NCI-H128 (cell line): ENCODE data around the gene KRT6A.
"Not testable (repeated sequence)": the region's sequence is repeated elsewhere in the genome, so short reads cannot be mapped to it uniquely, and the experiment has no call there.

Source experiments
- DNase-seq: peaks from one replicate; lab custom pipeline; 2025; ENCODE audit not compliant: unreplicated experiment; lab: John Stamatoyannopoulos, UW

KRT6A gene

DNA sequence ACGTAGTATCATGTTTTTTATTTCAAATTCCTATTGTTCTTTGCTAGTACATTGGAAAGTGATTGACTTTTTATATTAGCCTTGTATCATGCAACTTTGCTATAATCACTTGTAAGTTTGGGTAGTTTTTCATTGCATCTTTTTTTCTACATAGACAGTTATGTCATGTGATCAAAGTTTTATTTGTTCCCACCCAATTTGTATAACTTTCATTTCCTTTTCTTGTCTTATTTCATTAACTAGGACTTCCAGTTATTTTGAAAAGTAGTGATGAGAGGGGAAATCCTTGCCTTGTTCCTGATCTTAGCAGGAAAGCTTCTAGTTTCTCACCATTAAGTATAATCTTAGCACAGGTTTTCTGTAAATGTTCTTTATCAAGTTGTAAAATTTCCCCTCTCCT is 9.8 kb upstream of the KRT6A start:
- DNase-seq, result no peak

DNA sequence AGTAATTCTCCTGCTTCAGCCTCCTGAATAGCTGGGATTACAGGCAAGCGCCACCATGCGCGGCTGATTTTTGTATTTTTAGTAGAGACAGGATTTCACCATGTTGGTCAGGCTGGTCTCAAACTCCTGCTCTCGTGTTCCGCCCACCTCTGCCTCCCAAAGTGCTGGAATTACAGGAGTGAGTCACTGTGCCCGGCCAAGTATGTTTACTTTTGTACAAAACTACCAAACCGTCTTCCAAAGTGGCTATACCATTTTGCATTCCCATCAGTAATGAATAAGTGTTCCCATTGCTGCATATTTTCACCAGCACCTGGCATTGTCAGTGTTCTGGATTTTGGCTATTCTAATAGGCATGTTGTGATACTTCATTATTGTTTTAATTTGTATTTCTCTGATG is 8.4 kb upstream of the KRT6A start:
- DNase-seq, result no peak

DNA sequence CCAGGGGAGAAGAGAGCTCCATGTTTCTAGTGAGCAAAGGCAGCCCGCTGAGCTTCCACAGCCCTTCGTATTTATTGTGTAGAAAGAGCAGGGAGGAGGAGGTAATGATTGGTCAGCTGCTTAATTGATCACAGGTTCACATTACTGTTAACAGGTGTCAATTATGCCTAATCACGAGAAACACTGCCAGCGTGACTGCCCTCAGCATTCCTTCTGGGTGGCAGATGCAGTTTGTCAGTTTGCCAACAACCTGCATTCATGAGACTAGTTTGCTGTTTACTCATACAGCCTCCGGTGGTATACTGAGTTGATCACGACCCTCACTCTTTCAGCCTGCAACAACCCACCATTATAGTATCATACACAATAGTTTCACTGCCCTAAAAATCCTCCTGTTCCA is 7.5 kb upstream of the KRT6A start:
- not testable (repeated sequence) for DNase-seq

DNA sequence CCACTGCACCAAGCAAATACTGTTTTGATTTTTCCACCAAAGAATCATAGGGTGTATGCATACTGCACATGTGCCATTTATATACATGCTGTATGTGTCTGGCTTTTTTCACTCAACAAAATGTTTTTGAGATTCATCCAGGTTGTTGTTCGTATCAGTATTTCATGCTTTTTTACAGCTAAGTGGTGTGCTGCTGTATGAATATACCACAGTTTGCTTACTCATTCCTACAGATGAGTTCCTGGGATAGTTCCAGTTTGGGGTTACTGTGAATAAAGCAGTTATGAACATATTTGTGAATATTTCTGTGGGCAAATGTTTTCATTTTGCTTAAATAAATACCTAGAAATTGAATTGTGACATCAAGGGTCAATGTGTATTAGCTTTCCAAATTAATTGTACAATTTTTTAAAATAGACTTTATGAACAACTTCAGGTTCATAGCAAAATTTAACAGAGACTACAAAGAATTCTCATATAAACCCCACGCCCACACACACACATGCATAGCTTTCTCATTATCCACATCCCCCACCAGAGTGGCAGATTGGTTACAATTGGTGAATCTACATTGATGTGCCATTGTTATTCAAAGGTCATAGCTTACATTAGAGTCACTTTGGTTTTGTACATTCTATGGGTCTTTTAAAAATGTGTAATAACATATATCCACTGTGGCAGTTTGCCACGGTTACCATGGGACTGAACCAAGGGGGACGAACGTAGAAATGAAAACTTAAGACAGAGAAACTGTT is 6.9 kb upstream of the KRT6A start:
- DNase-seq, result no peak

DNA sequence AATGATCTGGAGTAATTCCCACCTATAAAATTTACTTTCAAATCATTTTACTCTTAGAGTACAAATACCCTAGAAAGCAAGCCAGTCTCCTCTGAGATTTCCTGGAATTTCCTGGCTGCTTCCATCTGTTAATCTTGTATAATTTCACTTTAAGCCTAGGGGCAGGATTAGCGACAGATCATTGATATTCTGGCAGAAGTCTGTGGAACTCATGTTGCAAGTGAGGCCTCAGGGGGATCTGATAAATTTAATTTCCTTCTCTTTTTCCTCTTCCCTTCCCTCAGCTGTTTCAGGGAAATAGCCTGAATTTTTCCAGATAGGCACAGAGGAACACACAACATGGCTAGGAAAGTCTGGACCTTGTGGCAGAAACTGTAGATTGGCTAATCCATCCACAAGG is 5.9 kb upstream of the KRT6A start:
- no peak for DNase-seq

DNA sequence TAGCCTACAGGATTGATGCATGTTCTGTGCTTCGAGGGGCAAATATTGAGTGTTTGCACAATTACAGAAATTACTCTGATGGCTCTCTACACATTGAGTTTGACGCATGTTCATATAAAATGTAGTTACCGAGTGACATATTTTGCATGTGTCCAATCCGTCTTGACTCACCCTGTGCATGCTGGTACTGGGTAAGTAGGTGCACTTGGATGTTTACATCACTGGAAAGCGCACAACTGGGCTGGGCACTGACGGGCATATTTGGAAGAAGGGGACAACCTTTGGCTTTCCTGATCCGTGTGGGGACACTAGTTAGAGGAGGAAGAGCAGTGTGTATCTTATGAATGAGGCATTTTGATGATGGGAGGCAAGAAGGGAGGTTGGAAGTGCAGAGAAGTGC is 4.9 kb upstream of the KRT6A start:
- DNase-seq, result no peak

DNA sequence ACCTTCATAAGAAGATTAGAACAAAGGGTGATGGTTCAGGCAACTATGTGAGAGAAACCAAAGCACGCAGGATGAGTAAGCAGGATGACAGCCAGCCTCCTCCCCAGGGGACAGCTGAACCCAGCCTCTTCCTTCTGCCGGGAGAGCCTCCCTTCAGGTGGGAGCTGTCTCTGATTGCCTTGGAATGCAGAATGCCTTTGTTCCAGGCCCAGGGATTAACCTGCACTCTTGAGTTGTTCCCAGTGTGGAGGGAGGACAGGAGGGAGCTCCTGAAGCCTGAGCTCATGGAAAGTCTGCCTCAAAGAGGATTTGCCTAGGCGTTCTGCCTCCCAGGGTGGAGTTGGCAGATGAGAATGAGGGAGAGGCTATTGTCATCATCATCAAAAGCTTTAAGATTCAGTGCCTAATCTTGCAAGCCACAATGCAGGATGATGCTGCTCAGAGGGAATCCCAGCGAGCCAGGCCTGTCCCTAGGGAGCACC is 3.6 kb upstream of the KRT6A start:
- DNase-seq, result no peak

DNA sequence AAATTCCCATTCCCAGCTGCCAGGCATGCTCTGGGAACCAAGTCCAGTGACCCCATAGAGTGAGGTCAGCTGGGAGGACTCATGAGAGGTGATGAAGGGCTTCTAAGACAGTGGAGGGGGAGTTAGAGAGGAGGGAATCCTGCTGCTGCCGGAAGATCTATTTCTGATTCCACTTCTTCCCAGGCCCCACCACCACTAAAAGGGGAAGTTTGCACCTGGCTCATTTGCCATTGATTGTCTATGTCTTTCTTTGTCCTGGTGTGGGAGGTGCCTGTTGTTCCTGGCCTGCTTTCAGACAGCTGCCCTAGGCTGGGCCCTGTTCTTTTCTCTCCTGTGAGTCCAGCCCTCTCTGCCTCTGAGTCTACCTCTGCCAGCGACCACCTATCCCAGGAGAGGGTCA is 3.0 kb upstream of the KRT6A start:
- DNase-seq, result no peak

DNA sequence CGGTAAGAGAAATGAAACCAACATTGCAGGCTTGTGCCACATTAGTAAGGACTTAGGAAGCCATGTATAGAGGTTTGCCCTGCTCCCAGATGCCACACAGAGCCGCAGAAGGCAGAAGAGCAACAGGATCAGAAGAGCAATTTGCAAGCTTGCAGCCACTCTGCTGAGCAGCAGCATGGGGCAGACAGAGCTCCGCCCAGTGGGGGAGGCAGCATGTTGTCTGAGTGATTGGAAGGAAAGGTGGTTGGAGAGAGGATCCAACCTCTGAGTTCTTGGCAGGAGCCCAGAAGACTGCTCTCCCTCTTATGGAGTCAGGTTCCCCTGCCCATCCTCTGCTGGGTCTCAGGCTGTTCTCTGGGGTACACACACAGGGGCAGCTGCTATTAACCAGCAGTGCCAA is 2.3 kb upstream of the KRT6A start:
- peak; percentile 62 for DNase-seq

DNA sequence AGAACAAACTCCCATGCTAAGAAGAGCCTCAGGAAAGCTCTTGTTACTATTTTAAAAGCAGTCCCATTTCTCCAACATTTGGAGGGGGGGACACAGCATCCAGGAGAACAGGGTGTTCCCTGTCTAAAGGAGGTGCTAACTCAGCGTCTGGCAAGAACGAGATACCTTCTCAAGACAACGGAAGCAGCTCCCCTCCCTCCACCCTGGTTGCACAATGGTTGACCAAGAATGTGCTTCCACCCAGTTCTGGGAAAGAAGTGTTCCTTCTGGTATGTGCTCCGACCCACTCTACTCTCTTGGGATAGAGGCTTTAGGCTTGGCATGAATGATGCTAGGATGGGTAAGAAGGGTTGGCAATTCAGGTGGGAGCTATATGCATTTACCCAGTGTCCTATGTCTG is 1.5 kb upstream of the KRT6A start:
- no peak for DNase-seq

DNA sequence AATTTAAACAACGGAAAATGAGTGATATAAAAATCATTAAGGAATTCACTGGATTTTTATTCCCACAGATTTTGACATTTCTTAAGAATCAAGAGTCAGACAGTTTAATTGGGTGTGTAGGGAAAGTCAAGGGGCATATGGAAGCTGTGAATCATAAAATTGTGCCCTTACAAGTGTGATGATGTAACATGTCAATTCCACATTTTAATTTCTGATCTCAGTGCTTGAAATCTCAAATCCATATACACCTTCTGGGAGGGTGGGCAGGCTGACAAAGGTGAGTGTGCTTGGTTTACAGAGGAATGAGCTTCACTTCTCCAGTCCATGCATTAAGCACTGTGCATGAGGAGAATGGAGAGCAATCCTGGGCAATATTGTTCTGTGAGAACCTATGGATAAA is 1.0 kb upstream of the KRT6A start:
- DNase-seq, result no peak

DNA sequence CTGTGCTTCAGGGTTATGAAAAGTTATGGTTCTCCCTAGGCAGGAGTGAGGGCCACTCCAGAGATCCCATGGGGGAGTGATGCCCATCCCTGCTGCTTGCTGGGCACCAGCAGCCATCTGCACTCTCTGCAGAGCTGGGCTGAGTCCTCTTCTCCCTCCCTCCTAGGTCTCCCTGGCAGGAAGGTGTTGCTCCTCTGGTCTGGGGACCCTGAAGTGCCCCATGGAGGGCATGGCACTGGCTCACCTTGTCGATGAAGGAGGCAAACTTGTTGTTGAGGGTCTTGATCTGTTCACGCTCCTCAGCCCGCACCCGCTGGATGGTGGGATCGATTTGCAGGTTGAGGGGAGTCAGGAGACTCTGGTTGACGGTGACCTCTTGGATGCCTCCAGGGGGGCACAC is 652 bp downstream of the KRT6A start:
- not testable (repeated sequence) for DNase-seq

DNA sequence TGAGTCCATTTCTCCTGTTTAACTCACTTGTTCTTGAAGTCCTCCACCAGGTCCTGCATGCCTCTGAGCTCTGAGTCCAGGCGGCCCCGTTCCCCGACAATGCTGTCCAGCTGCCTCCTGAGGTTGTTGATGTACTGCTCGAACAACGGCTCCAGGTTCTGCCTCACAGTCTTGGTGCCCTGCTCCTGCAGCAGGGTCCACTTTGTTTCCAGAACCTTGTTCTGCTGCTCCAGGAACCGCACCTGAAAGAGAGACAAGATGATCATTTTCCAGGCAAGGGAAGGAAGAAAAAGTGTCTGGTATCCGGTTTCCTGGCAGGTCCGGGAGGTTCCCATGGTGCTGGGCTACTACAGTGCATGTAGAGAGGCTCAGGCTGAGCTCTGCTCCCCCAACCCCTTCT is 1.6 kb downstream of the KRT6A start:
- DNase-seq, result not testable (repeated sequence)

DNA sequence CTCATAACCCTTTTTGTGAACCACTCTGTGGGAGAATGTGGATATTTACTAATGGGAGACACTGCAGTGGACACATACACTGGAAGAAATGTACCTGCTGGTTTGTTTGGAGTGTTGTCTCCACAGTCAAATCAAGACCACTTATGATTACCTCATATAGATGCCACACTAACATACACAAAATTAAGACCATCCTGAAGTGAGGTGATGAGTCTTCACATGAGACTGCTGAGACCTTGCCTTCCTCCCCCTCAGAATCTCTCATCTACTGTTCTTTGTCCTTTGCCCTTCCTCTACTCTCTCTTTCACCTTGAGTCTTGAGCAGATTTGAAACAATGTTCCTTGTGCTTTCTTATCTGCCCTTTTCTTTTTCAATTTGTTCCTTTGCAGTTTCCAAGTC is 4.3 kb downstream of the KRT6A start:
- no peak for DNase-seq

DNA sequence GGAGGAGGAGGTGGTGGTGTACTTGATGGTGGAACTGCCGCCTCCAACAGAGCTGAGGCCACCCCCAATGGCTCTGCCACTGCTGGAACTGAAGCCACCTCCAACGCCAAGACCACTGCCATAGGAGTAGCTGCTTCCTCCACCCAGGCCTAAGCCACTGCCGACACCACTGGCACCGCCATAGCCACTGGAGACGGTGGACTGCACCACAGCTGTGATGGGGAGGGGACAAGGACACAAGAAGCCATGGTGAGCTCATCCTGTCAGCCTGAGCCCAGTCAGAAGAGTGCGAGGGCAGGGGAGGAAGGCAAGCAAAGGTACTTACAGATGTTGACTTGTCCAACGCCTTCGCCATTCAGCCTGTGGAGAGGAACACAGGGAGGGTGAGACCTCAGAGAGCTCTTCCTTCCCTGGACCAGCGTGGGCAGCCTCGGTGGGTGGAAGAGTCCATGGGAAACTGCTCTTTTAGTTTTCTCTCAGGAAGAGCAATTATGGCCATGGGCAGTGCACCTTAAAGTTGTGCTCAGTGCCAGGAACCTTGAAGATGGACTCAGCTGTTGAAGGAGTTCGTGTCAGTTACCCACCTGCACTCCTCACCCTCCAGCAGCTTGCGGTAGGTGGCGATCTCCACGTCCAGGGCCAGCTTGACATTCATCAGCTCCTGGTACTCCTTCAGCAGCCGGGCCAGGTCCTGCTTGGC is 5.2 kb downstream of the KRT6A start:
- DNase-seq, result not testable (repeated sequence)

DNA sequence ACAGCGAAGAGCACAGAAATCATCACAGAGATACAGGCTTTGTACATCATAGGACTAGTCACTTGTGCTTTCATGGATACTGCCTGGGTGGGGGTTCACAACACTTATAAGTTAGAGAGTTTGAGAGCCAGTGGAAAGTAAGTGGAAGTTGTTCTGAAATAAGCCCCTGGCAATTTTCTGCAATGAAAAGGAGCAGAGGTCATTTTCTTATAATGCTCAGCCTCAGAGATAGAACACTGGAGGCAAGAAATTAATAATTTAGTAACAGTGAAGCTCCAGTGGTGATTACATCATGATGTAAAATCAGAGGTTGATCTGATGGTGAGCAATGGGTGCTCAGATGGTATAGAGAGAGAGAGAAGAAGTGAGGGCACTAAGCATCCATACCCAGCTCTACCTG is 5.8 kb downstream of the KRT6A start:
- no peak for DNase-seq

DNA sequence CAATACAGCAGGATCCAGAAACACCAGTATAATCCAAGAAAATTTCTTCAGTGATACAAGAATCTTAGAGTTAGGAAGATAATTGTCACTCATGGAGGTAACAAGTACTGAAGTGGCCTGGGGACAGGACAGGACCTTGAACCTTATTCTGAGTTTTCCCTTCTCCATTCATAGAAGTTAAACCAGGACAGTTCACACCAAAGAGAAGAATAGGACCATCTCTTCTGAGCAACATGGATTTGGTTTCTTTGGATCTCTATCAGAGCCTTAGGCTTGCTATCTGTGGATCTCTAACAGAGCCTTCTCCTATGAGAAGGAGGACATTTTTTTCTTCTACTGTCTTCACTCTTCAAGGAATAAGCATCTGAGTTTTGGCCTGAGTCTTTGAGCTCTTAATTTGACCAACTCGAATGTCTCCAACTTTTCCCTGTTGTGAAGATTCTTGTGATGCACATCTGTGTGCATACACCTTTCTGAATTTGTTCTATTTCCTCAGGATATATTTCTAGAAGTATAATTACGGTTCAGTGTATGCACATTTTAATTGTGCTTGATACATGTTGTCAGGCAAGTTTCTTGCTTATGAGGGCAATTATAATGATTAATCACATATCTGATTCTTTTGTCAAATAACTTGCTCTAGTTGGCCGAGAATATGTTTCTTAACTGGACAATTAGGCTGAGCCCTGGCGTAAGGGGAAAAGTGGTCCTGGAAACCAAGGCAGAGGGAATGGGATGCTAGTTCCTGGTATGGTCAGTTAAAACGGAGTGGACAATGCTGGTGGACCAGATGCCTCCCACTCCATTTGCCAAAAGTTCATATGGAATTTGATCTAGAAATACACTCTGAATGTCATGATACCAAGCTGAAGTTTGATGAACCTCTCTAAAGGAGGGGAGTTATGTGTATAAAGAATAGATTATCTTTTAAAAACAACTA is 6.6 kb downstream of the KRT6A start:
- no peak for DNase-seq

DNA sequence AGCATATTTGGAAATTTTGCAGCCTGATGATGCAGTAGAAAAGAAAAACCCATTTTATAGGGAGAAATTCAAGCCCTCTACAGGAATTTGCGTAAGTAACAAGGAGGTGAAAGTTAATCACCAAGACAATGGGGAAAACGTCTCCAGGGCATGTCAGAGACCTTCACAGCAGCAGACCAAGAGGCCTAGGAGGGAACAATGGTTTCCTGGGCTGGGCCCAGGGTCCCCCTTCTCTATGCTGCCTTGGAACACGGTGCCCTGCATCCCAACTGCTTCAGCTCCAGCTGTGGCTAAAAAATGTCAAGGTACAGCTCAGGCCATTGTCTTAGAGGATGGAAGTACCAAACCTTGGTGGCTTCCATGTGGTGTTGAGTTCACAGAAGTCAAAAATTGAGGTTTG is 13.0 kb downstream of the KRT6A start:
- DNase-seq, result no peak

DNA sequence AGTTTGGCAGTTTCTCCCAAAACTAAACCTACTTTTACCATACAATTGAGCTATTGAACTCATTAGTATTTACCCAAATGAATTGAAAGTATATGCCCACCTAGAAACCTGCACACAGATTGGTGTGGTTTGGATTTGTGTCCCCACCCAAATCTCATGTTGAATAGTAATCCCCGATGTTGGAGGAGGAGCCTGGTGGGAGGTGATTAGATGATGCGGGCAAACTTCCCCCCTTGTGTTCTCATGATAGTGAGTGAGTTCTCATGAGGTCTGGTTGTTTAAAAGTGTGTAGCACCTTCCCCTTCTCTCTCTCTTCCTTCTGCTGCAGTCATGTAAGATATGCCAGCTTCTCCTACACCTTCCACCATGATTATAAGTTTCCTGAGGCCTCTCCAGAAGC is 15.4 kb downstream of the KRT6A start:
- DNase-seq, result no peak

DNA sequence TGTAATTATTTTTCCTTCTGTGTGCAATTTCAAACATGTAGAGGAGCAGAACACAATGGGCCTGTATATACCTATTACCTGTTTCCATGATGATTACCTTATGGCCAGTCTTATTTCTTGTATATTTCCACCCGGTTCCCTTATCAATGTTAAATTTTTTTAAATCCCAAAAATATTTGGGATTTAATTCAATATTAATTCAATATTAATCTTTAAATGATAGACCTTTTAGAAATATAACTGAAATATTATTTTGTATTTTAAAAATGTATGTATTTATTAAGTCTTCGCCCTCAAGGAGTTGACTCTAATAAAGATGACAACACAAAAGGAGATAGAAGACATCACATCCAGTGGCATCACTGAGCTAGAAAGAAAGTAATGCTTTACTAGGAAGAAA is 18.8 kb downstream of the KRT6A start:
- DNase-seq, result no peak

DNA sequence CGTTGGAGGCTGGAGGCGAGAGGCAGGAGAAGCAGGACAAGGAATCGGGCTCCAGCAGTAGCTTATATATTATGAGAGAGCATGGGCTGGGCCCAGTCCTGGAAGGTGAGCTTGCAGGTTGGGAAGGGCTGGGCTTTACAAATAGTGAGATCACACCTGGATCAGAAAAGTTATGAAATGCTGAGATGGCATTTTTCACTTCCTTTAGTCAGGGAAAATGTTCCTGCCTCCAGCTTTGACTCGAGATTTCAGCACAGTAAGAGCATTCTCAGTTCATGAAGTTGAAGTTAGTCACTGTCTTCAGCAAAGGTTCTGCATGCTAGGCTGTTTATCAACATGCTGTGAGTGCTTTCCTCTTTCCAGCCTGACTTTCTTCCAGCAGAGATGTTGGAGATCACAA is 19.3 kb downstream of the KRT6A start, which contains the start of gene KRT6C:
Gene KRT6C (minus strand): TSS at position 38 of the 400 bp plus-strand sequence. CDS start 68 bp downstream, outside the sequence.
- no peak for DNase-seq
